Thyroid gland (tissue), 4 donors: ENCODE data around the gene PCCA.

ENCODE experiments used
- CTCF ChIP-seq, 6 experiments: fragments of 200-600 bp in 3 of 6; fragments of 450-650 bp in 3 of 6; sonication (generic) in 3 of 6; IDR thresholded peaks; one replicate each; pipeline ENCODE4 v1.5.1; 2016 to 2019; ENCODE audit warnings: antibody characterized with exemption in 6 of 6, mild to moderate bottlenecking in 2 of 6, inconsistent platforms in 1 of 6, moderate library complexity in 1 of 6
- POLR2A ChIP-seq, 2 donors: fragments of 450-650 bp; IDR thresholded peaks; one replicate each; pipeline ENCODE4 v1.6.1; 2017; ENCODE audit warnings: antibody characterized with exemption in 2 of 2, mild to moderate bottlenecking in 2 of 2, moderate library complexity in 1 of 2

- TF ChIP-seq CTCF (IDR thresholded peaks at IDR 0.05) (no peak), POLR2A (IDR thresholded peaks at IDR 0.05) (no peak)
These were observed 37.1 kb downstream of the PCCA start for GRCh38 chr13:100125946-100126345.
